Ishikawa (cell line): ENCODE measurements around the gene GABRB1.

ENCODE experiments used
- CEBPB ChIP-seq: IDR thresholded peaks from 2 replicates; pipeline ENCODE4 v1.6.1; 2012
- CREB1 ChIP-seq: IDR thresholded peaks from 2 replicates; pipeline ENCODE4 v1.6.1; 2012; ENCODE audit warnings: low read depth
- EP300 ChIP-seq: IDR thresholded peaks from 2 replicates; pipeline ENCODE4 v1.6.1; 2012; ENCODE audit warnings: borderline replicate concordance
- FOXM1 ChIP-seq: IDR thresholded peaks from 2 replicates; pipeline ENCODE4 v1.6.1; 2012; ENCODE audit warnings: low read depth, borderline replicate concordance
- NFIC ChIP-seq: IDR thresholded peaks from 2 replicates; pipeline ENCODE4 v1.6.1; 2012
- TEAD4 ChIP-seq: IDR thresholded peaks from 2 replicates; pipeline ENCODE4 v1.6.1; 2012
- TF ChIP-seq, protein P1 (sequence below): IDR thresholded peaks from 2 replicates; pipeline ENCODE4 v1.6.1; 2012
- TF ChIP-seq, protein P2 (sequence below): IDR thresholded peaks from 2 replicates; pipeline ENCODE4 v1.6.1; 2012; ENCODE audit warnings: low read depth, mild to moderate bottlenecking

DNA sequence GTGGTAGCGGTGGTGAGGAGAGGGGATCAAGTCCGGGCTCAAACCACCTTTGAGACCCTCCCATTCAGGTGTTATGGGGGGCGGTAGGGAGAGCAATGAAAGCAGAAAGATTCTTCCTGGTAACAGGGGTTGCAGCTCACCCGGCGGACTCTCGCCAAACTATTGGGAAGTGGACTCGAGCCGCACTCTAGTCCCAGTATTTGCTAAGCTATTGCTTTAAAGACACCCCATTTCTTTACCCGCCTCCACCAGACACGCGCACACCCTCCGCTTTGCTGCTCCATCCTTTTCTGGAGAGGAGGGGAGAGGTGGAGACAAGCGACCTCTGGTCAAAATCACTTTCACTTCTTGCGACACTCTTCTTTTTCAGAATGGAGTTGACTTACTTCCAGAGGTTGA lies 37.4 kb upstream of the GABRB1 start:
- TF ChIP-seq TEAD4: no peak
- TF ChIP-seq, protein P1, sequence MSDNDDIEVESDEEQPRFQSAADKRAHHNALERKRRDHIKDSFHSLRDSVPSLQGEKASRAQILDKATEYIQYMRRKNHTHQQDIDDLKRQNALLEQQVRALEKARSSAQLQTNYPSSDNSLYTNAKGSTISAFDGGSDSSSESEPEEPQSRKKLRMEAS: no peak
- TF ChIP-seq, protein P2, sequence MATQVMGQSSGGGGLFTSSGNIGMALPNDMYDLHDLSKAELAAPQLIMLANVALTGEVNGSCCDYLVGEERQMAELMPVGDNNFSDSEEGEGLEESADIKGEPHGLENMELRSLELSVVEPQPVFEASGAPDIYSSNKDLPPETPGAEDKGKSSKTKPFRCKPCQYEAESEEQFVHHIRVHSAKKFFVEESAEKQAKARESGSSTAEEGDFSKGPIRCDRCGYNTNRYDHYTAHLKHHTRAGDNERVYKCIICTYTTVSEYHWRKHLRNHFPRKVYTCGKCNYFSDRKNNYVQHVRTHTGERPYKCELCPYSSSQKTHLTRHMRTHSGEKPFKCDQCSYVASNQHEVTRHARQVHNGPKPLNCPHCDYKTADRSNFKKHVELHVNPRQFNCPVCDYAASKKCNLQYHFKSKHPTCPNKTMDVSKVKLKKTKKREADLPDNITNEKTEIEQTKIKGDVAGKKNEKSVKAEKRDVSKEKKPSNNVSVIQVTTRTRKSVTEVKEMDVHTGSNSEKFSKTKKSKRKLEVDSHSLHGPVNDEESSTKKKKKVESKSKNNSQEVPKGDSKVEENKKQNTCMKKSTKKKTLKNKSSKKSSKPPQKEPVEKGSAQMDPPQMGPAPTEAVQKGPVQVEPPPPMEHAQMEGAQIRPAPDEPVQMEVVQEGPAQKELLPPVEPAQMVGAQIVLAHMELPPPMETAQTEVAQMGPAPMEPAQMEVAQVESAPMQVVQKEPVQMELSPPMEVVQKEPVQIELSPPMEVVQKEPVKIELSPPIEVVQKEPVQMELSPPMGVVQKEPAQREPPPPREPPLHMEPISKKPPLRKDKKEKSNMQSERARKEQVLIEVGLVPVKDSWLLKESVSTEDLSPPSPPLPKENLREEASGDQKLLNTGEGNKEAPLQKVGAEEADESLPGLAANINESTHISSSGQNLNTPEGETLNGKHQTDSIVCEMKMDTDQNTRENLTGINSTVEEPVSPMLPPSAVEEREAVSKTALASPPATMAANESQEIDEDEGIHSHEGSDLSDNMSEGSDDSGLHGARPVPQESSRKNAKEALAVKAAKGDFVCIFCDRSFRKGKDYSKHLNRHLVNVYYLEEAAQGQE: no peak
- no peak for TF ChIP-seq CREB1
- TF ChIP-seq CEBPB: no peak
- TF ChIP-seq EP300: no peak
- no peak for TF ChIP-seq NFIC
- no peak for TF ChIP-seq FOXM1
